Right atrium auricular region (tissue), 2 donors: ENCODE measurements around the gene CCDC61. TPM values are rescaled to one million over a fixed set of nuclear protein-coding genes. Genes with fewer than 3 reads are reported as not detected.

Experiments used
- DNase-seq: peaks from one replicate; pipeline ENCODE4 v3.0.0-alpha.2; 2019; ENCODE audit warnings: low spot score
- H3K27ac ChIP-seq, 2 donors: fragments of 200-600 bp; sonication (generic); 1 replicate in 1 of 2; 2 replicates in 1 of 2; pipeline ENCODE4 v1.5.1; 2016 to 2019
- H3K27me3 ChIP-seq, 2 donors: fragments of 200-600 bp; sonication (generic); one replicate each; pipeline versions ENCODE4 v1.5.1 to v1.6.0; 2017 to 2019
- H3K36me3 ChIP-seq: fragments of 200-600 bp; sonication (generic); one replicate; pipeline ENCODE4 v1.5.1; 2016
- H3K4me1 ChIP-seq, 2 donors: fragments of 200-600 bp; sonication (generic); one replicate each; pipeline versions ENCODE4 v1.5.1 to v1.6.0; 2017 to 2019
- H3K4me3 ChIP-seq, 2 donors: fragments of 200-600 bp; sonication (generic); 1 replicate in 1 of 2; 2 replicates in 1 of 2; pipeline ENCODE4 v1.5.1; 2017 to 2019; ENCODE audit warnings: mild to moderate bottlenecking in 1 of 2, moderate library complexity in 1 of 2
- H3K9me3 ChIP-seq, 2 donors: fragments of 200-600 bp; sonication (generic); one replicate each; pipeline ENCODE4 v1.5.1; 2019
- CTCF ChIP-seq, 2 donors: fragments of 200-600 bp; sonication (generic); IDR thresholded peaks; one replicate each; pipeline ENCODE4 v1.5.1; 2019; ENCODE audit warnings: antibody characterized with exemption in 2 of 2
- microRNA counts, 2 donors: library from miRNA; unstranded; fragments of <30 nt; microRNA quantifications; one replicate each; lab custom pipeline; 2016 to 2017
- microRNA-seq, 2 donors: library from miRNA; unstranded; fragments of <30 nt; microRNA quantifications; one replicate each; pipeline ENCODE4, GENCODE V29; 2016 to 2017; ENCODE audit warnings: borderline number of aligned reads in 2 of 2, borderline replicate concordance in 1 of 2
- total RNA-seq, 2 donors: library from RNA; depleted of rRNA; stranded (reverse); fragments of >200 nt; gene quantifications; one replicate each; pipeline ENCODE4 v1.1.0, GENCODE V29; 2016

The CCDC61 gene
- total RNA-seq, 2 donors from 2014 or later, result 5.3 to 7.8 TPM

- no peaks in the 10 kb centered on the region for H3K27me3 ChIP-seq
- no peaks in the 10 kb centered on the region for H3K4me1 ChIP-seq
- DNase-seq, result no peak
- no peak overlapping the region for H3K27ac ChIP-seq
- H3K4me3 ChIP-seq, result no peak overlapping the region
- H3K9me3 ChIP-seq, result no peaks in the 10 kb centered on the region
- no peaks in the 10 kb centered on the region for H3K36me3 ChIP-seq
- no peak for TF ChIP-seq CTCF (IDR thresholded peaks at IDR 0.05)
Observed at GRCh38 chr19:46065486-46066071, 70.3 kb downstream of the CCDC61 start.

DNA sequence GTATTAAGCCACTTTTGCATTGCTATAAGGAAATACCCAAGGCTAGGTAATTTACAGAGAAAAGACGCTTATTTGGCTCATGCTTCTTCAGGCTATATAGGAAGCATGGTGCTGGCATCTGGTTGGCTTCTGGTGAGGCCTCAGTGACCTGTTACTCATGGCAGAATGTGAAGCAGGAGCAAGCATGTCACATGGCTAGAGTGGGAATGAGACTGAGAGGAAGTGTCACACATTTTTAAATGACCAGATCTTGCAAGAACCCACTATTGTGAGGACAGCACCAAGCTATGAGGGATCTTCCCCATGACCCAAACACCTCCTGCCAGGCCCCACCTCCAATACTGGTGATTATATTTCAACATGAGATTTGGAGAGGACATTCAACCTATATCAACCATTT lies 71.2 kb downstream of the CCDC61 start:
- TF ChIP-seq CTCF (IDR thresholded peaks at IDR 0.05), result no peak
- Histone ChIP-seq H3K4me3 (no peak overlapping the region), H3K9me3 (no peaks in the 10 kb centered on the region), H3K4me1 (no peaks in the 10 kb centered on the region), H3K27me3 (no peaks in the 10 kb centered on the region), H3K36me3 (no peaks in the 10 kb centered on the region), H3K27ac (no peak overlapping the region)
- no peak for DNase-seq

DNA sequence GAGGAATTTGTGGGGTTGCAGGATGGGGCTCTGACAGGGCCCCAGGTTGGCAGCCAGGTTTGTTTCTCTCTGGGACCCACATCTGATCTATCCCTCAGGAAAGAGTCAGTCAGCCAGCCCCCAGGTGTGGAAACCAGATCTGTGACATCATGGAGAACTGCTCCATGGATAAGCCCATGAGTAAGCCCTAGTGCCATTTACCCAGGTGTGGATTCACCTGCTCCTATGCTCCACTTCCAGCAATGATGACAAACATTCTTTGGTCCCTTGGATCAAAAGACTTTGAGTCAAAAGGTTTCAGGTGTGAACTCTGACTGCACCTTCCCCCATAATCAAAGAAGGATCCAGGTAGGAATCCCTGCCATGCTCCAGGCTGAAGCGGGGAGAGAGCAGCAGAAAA lies 72.4 kb downstream of the CCDC61 start:
- H3K27ac ChIP-seq, result no peak overlapping the region
- no peaks in the 10 kb centered on the region for H3K27me3 ChIP-seq
- TF ChIP-seq CTCF (IDR thresholded peaks at IDR 0.05), result no peak
- no peaks in the 10 kb centered on the region for H3K9me3 ChIP-seq
- DNase-seq, result no peak
- H3K4me3 ChIP-seq, result no peak overlapping the region
- H3K36me3 ChIP-seq, result no peaks in the 10 kb centered on the region
- no peaks in the 10 kb centered on the region for H3K4me1 ChIP-seq

MicroRNAs within 50 kb of the gene (microRNA counts, 767-probe panel; counts per million panel counts)
- microRNA hsa-miR-769-3p (lab: Ali Mortazavi, UCI) (0 to 31.0 counts per million in 2 donors), microRNA hsa-miR-769-5p (lab: Ali Mortazavi, UCI) (0 to 1,139 counts per million in 2 donors)

Small RNA genes lying within 50 kb of the gene (microRNA-seq; reads per million reads assigned to microRNA genes)
- gene MIR769, result 36.1 to 48.9 reads per million in 2 donors

Other genes with a start within 250 kb of the CCDC61 start
- 10 to 100 TPM in 1 of 2 donors, 1 to 10 TPM in 1; 9.3 to 18.6 TPM for gene SIX5, start 226.2 kb upstream of the CCDC61 start, total RNA-seq
- 100 to 1,000 TPM; 107 to 214 TPM for gene DMPK, start 213.0 kb upstream of the CCDC61 start, total RNA-seq
- gene DMWD, start 202.6 kb upstream of the CCDC61 start, total RNA-seq, result 10 to 100 TPM; 41.5 to 55.9 TPM
- not detected for gene RSPH6A, start 180.2 kb upstream of the CCDC61 start, total RNA-seq
- gene SYMPK, start 132.3 kb upstream of the CCDC61 start, total RNA-seq, result 10 to 100 TPM; 16.4 to 20.6 TPM
- gene FOXA3, start 131.1 kb upstream of the CCDC61 start, total RNA-seq, result not detected
- gene IRF2BP1, start 109.3 kb upstream of the CCDC61 start, total RNA-seq, result 10 to 100 TPM; 24.2 to 30.5 TPM
- gene MYPOP, start 92.9 kb upstream of the CCDC61 start, total RNA-seq, result 1 to 10 TPM; 6.0 to 7.2 TPM
- not detected for gene NANOS2, start 80.7 kb upstream of the CCDC61 start, total RNA-seq
- gene NOVA2, start 21.6 kb upstream of the CCDC61 start, total RNA-seq, result 1 to 10 TPM; 1.5 to 3.9 TPM
- gene PGLYRP1, start 27.6 kb downstream of the CCDC61 start, total RNA-seq, result not detected
- not detected for gene IGFL4, start 45.5 kb downstream of the CCDC61 start, total RNA-seq
- gene IGFL3, start 129.2 kb downstream of the CCDC61 start, total RNA-seq, result not detected
- gene IGFL2, start 152.8 kb downstream of the CCDC61 start, total RNA-seq, result 1 to 10 TPM in 1 of 2 donors, not detected in 1; 1.8 TPM
- not detected for gene IGFL1, start 234.3 kb downstream of the CCDC61 start, total RNA-seq